HG02870 (cell line): ENCODE measurements around the gene SCNN1G.

Experiments used
- ATAC-seq: cut with Tn5 transposase; IDR thresholded peaks from one replicate; pipeline ENCODE4 v1.9.1; 2021; ENCODE audit warnings: mild to moderate bottlenecking, moderate library complexity; ENCODE audit not compliant: unreplicated experiment

SCNN1G gene

DNA sequence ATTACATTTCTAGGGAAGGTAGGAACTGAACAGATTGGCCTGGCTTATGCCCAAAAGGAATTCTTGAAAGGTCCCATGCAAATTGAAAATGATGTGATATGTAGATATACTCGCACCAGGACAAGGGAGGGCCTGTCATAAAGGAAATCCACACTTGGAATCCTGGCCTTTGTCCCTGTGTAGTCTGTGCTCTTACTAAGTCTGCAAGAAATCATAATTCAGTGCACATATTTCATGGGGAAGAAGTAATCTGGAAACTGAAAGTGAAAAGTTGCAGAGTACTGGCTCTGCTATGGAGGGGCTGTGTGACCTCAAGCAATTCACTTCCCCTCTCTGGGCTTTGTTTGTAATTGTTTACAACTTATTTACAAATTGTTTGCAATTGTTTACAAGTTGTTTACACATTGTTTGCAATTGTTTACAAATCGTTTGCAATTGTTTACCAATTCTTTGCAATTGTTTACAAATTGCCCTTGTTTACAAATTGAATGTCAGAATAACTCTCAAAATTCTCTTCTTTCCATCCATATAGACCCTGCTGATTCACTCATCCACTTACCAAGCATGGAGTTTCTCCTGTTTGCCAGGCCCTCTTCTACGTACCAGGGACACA lies 12.9 kb downstream of the SCNN1G start:
- ATAC-seq, result no peak

DNA sequence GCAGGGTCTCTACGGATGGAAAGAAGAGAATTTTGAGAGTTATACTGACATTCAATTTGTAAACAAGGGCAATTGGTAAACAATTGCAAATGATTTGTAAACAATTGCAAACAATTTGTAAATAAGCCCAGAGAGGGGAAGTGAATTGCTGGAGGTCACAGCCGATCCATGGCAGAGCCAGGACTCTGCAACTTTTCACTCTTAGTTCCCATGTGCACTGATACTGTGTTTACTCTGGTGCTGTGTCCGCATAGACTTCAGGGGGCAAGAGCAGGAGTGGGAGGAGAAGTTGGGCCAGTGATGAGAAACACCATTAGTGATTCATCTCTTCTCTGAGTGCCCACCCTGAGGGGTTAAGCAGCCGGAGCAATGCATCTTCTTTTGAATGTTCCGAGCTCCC lies 14.0 kb downstream of the SCNN1G start:
- no peak for ATAC-seq

DNA sequence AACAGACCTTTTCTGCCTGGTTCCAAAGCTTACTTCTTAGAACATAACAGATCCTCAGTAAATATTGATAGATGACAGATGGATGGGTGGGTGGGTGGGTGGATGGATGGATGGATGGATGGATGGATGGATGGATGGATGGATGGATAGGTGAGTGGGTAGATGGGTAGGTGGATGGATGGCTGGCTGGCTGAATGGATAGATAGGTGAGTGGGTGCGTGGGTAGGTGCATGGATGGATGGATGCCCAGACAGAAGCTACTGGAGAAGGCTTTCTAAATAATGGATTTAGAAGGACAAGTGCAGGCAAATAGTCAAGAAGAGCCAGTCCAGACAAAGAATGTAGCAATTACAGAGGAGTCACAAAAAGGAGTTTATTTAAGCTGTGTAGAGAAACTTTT lies 19.6 kb downstream of the SCNN1G start:
- ATAC-seq, result no peak

GRCh38 chr16:23206986-23207385 lies 24.4 kb downstream of the SCNN1G start:
- ATAC-seq, result no peak

DNA sequence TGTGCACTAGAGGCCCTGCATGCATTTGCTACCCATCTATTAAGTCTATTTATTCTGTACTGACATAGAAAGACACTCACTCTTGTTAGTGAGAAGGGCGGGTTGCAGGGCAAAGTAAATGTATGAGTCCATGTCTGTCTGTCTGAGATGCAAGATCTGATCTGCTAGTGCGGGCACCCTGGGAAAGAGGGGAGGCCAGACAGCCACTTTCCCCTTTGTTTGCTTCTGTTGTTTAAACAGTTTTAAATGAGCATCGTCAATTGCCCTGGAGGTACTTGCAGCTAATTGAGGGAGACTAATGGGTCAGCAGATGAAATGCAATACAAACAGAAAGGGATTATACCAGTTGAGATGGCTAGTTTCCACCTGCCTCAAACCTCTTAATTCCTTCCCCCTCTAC lies 24.9 kb downstream of the SCNN1G start:
- ATAC-seq, result no peak

- ATAC-seq, result no peak
Measured at GRCh38 chr16:23209606-23210005, 27.1 kb downstream of the SCNN1G start.

DNA sequence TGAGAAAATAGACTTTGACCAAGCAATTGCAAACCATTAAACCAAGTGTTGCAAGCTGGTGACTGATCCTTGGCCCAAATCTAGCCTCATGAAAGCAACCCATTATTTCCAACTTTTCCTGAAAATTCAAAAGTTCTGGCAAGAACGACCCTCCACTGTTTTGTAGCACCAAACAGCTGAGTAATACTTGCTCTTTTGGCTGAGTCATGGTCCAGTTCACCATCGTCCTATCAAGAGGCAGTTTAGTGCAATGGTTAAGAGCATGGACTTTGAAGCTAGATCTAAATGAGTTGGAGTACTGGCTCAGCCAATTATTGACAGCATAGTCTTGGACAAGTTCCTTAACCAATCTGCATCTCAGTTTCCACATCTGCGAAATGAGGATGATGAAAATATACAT lies 31.3 kb downstream of the SCNN1G start:
- ATAC-seq, result no peak

DNA sequence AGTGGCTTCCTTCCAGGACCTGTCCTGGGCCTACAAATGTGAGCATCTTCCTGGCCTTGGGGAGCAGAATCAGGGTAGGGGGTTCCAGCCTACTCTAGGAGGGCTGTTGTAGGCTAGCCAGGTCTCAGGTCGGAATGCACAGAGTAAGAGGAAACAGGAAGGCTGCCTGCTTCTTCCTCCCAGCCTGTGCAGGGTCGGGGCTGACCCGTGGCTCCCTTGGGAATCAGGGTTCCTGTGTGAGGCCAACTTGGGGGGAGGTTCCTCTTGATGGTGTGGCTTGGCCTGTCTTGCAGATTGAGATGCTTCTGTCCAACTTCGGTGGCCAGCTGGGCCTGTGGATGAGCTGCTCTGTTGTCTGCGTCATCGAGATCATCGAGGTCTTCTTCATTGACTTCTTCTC lies 32.3 kb downstream of the SCNN1G start:
- ATAC-seq, result no peak

DNA sequence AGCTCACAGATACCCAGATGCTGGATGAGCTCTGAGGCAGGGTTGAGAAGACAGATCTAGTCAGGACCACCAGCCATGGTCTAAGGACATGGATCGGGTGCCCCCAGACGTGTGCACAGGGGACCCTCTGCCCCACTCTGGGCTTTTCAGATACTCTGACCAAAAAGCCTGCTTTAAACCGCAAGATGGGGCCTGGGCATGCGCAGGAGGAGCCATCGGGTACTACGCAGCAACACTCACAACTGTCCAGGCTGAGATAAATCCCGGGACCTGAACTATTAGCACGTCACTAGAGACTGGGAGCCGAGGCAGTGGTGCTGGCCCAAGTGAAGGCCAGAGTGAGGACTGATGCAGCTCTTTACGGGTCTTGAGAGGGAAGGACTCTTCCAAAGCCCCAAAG lies 32.9 kb downstream of the SCNN1G start:
- ATAC-seq, result no peak

- no peak for ATAC-seq
Measured at GRCh38 chr16:23216658-23217246, 34.2 kb downstream of the SCNN1G start.

DNA sequence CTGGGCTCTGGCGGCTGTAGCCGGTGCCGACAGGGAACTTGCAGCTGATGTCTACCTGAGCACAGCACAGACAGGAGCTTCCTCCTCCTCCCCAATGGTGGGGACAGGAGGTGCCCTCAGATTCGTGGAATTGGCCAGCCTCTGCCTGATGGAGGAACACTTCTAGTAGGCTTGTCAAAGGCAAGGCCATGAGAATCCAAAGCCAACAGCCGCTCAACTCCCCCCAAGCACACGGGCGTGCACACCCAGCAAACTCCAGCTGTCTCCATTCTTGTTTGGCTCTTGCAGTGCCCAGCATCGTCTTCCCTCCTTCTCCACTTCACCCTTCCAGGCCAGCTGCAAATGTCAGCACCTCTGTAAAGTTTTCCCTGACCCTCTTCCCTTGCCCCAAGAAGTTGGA lies 35.1 kb downstream of the SCNN1G start:
- ATAC-seq, result no peak

GRCh38 chr16:23222929-23223328 lies 40.4 kb downstream of the SCNN1G start:
- no peak for ATAC-seq

- ATAC-seq, result no peak
Measured at GRCh38 chr16:23223368-23223767, 40.8 kb downstream of the SCNN1G start.

DNA sequence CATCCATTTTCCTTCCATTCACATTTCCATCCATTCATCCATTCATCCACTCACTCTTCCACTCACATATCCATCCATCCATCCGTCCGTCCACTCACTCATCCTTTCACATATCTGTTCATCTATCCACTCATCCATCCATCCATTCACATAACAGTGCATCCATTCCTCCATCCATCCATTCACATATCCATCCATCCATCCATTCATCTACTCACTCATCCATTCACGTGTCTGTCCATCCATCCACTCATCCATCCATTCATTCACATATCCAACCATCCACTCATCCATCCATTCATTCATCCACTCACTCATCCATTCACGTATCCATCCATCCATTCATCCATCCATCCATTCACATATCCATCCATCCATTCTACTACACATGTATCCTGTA lies 42.6 kb downstream of the SCNN1G start:
- no peak for ATAC-seq

DNA sequence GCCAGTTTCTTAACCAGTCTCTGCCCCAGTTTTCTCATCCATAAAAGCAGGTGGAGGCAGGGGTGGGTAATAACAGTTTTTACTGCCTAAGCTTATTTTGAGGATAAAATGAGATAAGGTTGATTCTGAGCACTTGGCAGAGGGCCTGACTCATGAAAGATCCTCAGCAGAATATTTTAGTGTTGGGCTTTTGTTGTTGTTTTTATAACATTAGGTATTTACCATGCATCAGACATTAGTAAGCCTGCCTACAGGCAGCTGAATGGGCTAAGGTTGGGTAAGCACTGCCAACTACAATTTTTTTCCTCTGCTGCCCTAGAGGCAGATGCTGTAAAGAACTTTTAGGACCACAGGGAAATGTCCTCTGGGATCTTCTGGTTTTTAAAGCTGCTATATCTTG lies 43.1 kb downstream of the SCNN1G start:
- ATAC-seq, result no peak

GRCh38 chr16:23227529-23227928 lies 45.0 kb downstream of the SCNN1G start:
- no peak for ATAC-seq

GRCh38 chr16:23229714-23230113 lies 47.2 kb downstream of the SCNN1G start:
- no peak for ATAC-seq

GRCh38 chr16:23232806-23233205 lies 50.3 kb downstream of the SCNN1G start:
- no peak for ATAC-seq

- no peak for ATAC-seq
Measured at GRCh38 chr16:23235176-23235575, 52.6 kb downstream of the SCNN1G start.

GRCh38 chr16:23236983-23237382 lies 54.4 kb downstream of the SCNN1G start:
- no peak for ATAC-seq

DNA sequence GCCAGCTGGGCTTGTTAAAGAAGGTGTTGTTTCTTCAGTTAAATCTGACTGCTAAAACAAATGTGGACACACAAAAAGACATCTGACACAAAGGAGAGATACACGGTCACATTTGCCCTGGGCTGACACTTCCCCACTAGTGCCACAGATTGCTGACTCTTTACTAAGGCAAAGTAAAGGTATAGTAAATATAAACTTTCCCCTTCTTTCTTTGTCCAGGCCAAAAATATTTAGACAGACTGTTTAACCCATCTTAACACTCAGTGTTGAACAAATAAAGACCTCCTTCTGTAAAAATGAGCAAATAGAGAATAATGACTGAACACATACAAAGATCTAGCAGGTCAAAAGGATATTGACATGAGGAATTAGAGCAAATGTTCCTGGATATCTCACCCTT lies 58.4 kb downstream of the SCNN1G start:
- ATAC-seq, result no peak

DNA sequence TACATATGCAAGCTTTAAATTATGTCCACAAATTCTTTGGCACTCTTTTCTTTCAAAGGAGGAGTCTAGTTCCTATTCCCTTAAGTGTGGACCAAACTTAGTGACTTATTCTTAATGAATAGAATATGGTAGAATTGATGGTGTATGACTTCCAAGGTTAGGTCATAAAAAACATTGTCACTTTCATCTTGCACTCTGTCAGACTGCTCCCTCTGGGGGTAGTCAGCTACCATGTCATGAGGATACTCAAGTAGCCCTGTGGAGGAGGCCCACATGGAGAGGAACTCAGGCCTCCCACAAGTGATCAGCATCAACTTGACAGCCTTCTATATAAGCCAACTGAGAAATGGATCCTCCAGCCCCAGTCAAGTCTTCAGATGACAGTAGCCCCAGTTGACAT lies 61.6 kb downstream of the SCNN1G start:
- ATAC-seq, result no peak

DNA sequence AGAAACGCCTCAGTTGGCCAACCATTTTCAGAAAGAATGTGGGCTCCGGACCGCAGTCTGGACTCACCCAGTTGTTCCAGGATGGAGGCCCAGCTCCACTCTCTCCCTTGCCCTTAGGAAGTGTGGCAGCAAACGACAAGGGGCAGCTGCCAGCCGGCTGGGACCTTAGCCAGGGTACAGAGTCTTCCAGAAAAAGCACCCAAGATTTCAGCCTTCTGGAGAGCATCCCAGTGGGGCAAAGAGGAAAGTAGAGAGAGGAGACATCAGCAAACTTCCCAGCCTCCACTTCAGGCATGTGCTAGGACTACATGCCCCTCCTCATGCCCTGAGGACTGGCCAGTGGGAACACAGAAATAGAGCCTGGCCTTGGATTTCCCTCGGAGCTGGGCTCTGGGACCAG lies 62.7 kb downstream of the SCNN1G start:
- no peak for ATAC-seq
